A549 (cell line): ENCODE results near the gene DOCK7.

Source experiments
- CHD4 ChIP-seq: fragments of 200-600 bp; sonication (generic); IDR thresholded peaks from 2 replicates; pipeline ENCODE4 v1.6.1; 2016; ENCODE audit warnings: antibody characterized with exemption, mild to moderate bottlenecking, borderline replicate concordance
- EP300 ChIP-seq, 2 experiments: fragments of >200 bp; sonication (Bioruptor Twin); formaldehyde crosslinking; IDR thresholded peaks; 2 replicates in 1 of 2; 3 replicates in 1 of 2; pipeline ENCODE4 v1.6.1; 2016 to 2017
- ESRRA ChIP-seq: fragments of 150-350 bp; IDR thresholded peaks from 2 replicates; pipeline ENCODE4 v1.6.1; 2014; ENCODE audit warnings: mild to moderate bottlenecking, low read length, borderline replicate concordance
- NR3C1 ChIP-seq: fragments of >200 bp; sonication (Bioruptor Twin); formaldehyde crosslinking; IDR thresholded peaks from 3 replicates; pipeline ENCODE4 v1.6.1; 2017
- RARB ChIP-seq: fragments of 250-450 bp; sonication (Bioruptor Pico); IDR thresholded peaks from 2 replicates; pipeline ENCODE4 v1.8.0; 2021; ENCODE audit warnings: mild to moderate bottlenecking, moderate library complexity
- SREBF2 ChIP-seq: fragments of 450-650 bp; IDR thresholded peaks from 2 replicates; pipeline ENCODE4 v1.6.1; 2014; ENCODE audit warnings: mild to moderate bottlenecking, moderate library complexity
- TF ChIP-seq, protein P1 (sequence below): fragments of >200 bp; sonication (Bioruptor Twin); formaldehyde crosslinking; IDR thresholded peaks from 3 replicates; pipeline ENCODE4 v1.5.1; 2016
- TF ChIP-seq, protein P2 (sequence below): fragments of 450-650 bp; IDR thresholded peaks from 2 replicates; pipeline ENCODE4 v1.6.1; 2014; ENCODE audit warnings: antibody characterized with exemption

DNA sequence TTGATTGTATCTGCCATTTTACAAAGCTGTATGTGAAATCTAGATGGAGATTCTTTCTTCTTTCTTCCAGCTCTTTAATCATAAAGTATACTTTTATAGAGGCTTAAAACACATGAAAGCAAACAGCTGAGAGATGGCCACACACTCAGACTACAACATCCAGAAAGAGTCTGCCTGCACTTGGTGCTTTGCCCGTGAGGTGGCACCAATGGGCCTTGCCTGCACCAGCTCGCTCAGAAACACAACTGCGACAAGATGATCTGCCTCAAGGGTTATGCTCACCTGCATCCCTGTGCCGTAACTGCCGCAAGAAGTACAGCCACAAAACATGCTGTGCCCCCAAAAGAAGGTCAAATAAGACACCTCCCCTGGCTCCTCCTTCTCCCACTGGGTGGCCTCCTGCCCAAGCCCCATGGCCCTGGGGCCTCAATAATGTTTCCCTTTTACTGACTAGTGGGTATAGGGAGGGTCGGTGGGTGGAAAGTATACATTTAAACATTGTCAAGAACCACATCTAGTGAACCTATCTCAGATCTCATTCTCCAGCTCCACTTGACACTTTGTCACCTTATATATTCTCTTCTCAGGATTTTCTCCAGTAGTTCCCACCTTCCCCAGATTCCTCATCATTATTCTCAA is 157.6 kb downstream of the DOCK7 start:
- TF ChIP-seq RARB (CRISPR knock-in tag) (no peak), CHD4 (no peak), EP300 (IDR thresholded peaks at IDR 0.05) (no peak), NR3C1 (no peak), ESRRA (no peak), SREBF2 (no peak)
- TF ChIP-seq, protein P1, sequence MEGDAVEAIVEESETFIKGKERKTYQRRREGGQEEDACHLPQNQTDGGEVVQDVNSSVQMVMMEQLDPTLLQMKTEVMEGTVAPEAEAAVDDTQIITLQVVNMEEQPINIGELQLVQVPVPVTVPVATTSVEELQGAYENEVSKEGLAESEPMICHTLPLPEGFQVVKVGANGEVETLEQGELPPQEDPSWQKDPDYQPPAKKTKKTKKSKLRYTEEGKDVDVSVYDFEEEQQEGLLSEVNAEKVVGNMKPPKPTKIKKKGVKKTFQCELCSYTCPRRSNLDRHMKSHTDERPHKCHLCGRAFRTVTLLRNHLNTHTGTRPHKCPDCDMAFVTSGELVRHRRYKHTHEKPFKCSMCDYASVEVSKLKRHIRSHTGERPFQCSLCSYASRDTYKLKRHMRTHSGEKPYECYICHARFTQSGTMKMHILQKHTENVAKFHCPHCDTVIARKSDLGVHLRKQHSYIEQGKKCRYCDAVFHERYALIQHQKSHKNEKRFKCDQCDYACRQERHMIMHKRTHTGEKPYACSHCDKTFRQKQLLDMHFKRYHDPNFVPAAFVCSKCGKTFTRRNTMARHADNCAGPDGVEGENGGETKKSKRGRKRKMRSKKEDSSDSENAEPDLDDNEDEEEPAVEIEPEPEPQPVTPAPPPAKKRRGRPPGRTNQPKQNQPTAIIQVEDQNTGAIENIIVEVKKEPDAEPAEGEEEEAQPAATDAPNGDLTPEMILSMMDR = peak; percentile 66
- TF ChIP-seq, protein P2, sequence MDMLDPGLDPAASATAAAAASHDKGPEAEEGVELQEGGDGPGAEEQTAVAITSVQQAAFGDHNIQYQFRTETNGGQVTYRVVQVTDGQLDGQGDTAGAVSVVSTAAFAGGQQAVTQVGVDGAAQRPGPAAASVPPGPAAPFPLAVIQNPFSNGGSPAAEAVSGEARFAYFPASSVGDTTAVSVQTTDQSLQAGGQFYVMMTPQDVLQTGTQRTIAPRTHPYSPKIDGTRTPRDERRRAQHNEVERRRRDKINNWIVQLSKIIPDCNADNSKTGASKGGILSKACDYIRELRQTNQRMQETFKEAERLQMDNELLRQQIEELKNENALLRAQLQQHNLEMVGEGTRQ = no peak
